ENCODE data around the gene BTAF1. TPM values are rescaled to one million over a fixed set of nuclear protein-coding genes. Genes with fewer than 3 reads are reported as not detected.

The BTAF1 gene
- total RNA-seq, 1 experiment from 2014 or later: 33.8 TPM

DNA sequence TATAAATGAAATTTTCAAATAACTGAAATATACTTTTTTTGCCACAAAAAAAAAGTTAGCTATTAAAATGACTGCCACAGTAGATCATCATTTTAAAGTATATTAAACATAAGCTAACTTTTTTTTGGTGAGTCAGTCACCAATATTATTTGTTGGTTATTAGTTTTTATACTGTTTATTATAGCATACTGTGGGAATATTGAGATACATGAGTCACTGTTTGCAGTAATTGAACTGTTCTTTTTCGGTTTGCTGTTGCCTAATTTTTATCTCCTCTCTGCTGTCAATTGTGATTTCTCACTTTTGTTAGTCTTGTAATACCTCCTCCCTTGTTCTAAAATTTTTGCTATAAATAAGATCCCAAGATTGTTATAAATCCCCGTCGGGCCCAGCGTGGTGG is 45.7 kb downstream of the BTAF1 start:
- Histone ChIP-seq H3K36me3 (ENCODE audit: control insufficient read depth, insufficient read depth, low read length) (peaks cover 21% of the 10 kb centered on the region), H3K27ac (ENCODE audit: low read length) (no peak overlapping the region), H3K4me1 (ENCODE audit: control insufficient read depth, insufficient read depth, low read length) (no peaks in the 10 kb centered on the region), H3K4me3 (ENCODE audit: low read depth in 2 of 2, low read length in 2 of 2) (no peak overlapping the region), H3K27me3 (ENCODE audit: control insufficient read depth, insufficient read depth, low read length) (no peaks in the 10 kb centered on the region), H3K9me3 (ENCODE audit: control insufficient read depth, insufficient read depth, low read depth, low read length) (no peaks in the 10 kb centered on the region)
- DNase-seq (ENCODE audit: low read depth, low spot score) (no peak), ATAC-seq (no peak)
- BruUV-seq (replicated peaks): no TSS peak
- ChIA-PET CTCF (no interaction called here), POLR2A (no interaction called here)
- TF ChIP-seq, protein P1, sequence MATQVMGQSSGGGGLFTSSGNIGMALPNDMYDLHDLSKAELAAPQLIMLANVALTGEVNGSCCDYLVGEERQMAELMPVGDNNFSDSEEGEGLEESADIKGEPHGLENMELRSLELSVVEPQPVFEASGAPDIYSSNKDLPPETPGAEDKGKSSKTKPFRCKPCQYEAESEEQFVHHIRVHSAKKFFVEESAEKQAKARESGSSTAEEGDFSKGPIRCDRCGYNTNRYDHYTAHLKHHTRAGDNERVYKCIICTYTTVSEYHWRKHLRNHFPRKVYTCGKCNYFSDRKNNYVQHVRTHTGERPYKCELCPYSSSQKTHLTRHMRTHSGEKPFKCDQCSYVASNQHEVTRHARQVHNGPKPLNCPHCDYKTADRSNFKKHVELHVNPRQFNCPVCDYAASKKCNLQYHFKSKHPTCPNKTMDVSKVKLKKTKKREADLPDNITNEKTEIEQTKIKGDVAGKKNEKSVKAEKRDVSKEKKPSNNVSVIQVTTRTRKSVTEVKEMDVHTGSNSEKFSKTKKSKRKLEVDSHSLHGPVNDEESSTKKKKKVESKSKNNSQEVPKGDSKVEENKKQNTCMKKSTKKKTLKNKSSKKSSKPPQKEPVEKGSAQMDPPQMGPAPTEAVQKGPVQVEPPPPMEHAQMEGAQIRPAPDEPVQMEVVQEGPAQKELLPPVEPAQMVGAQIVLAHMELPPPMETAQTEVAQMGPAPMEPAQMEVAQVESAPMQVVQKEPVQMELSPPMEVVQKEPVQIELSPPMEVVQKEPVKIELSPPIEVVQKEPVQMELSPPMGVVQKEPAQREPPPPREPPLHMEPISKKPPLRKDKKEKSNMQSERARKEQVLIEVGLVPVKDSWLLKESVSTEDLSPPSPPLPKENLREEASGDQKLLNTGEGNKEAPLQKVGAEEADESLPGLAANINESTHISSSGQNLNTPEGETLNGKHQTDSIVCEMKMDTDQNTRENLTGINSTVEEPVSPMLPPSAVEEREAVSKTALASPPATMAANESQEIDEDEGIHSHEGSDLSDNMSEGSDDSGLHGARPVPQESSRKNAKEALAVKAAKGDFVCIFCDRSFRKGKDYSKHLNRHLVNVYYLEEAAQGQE (IDR thresholded peaks at IDR 0.05; ENCODE audit: insufficient read depth in 1 of 2, low read depth in 2 of 2, low read length in 1 of 2): no peak
- TF ChIP-seq, protein P2, sequence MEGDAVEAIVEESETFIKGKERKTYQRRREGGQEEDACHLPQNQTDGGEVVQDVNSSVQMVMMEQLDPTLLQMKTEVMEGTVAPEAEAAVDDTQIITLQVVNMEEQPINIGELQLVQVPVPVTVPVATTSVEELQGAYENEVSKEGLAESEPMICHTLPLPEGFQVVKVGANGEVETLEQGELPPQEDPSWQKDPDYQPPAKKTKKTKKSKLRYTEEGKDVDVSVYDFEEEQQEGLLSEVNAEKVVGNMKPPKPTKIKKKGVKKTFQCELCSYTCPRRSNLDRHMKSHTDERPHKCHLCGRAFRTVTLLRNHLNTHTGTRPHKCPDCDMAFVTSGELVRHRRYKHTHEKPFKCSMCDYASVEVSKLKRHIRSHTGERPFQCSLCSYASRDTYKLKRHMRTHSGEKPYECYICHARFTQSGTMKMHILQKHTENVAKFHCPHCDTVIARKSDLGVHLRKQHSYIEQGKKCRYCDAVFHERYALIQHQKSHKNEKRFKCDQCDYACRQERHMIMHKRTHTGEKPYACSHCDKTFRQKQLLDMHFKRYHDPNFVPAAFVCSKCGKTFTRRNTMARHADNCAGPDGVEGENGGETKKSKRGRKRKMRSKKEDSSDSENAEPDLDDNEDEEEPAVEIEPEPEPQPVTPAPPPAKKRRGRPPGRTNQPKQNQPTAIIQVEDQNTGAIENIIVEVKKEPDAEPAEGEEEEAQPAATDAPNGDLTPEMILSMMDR (IDR thresholded peaks at IDR 0.05): no peak
- no peak for TF ChIP-seq POLR2AphosphoS5 (IDR thresholded peaks at IDR 0.05; ENCODE audit: low read depth, low read length)
- TF ChIP-seq TCF7L2 (IDR thresholded peaks at IDR 0.05; ENCODE audit: low read depth, low read length): no peak
- no peak for TF ChIP-seq SIN3A (IDR thresholded peaks at IDR 0.05; ENCODE audit: borderline replicate concordance, insufficient read depth, low read depth, low read length)
- intact Hi-C loops (cut with micrococcal nuclease; ENCODE audit: unreplicated experiment) (no loop called here), in situ Hi-C loops (cut with HindIII; ENCODE audit: low pct_unique_long_range_greater_than_20kb, low sequenced_read_pairs) (no loop called here)

DNA sequence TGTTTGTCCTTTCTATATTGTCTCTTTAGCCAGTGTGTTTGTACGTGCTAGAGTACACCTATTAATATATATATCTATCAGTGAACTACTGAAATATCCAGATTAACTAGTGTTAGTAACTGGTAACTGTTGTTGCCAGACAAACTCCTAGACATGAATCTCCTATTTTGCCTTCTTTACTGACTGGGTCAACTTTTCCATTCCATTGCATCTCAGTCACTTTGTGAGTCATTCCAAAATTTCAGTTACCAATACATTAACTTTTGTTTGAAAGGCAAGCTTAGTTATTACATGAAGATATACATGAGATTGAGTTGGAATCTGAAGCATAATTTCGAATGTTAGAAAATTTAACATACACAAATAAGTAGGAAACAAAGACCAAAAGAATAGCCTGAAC is 51.4 kb downstream of the BTAF1 start:
- intact Hi-C loops (cut with micrococcal nuclease; ENCODE audit: unreplicated experiment) (no loop called here), in situ Hi-C loops (cut with HindIII; ENCODE audit: low pct_unique_long_range_greater_than_20kb, low sequenced_read_pairs) (no loop called here)
- no peak for TF ChIP-seq TCF7L2 (IDR thresholded peaks at IDR 0.05; ENCODE audit: low read depth, low read length)
- TF ChIP-seq, protein P2 (IDR thresholded peaks at IDR 0.05): no peak
- no peak for TF ChIP-seq POLR2AphosphoS5 (IDR thresholded peaks at IDR 0.05; ENCODE audit: low read depth, low read length)
- no peak for TF ChIP-seq SIN3A (IDR thresholded peaks at IDR 0.05; ENCODE audit: borderline replicate concordance, insufficient read depth, low read depth, low read length)
- TF ChIP-seq, protein P1 (IDR thresholded peaks at IDR 0.05; ENCODE audit: insufficient read depth in 1 of 2, low read depth in 2 of 2, low read length in 1 of 2): no peak
- ChIA-PET POLR2A (no interaction called here), CTCF (no interaction called here)
- DNase-seq (ENCODE audit: low read depth, low spot score): peak; percentile 8
- no peaks in the 10 kb centered on the region for H3K9me3 ChIP-seq (ENCODE audit: control insufficient read depth, insufficient read depth, low read depth, low read length)
- no TSS peak for BruUV-seq (replicated peaks)
- H3K27ac ChIP-seq (ENCODE audit: low read length): no peak overlapping the region
- H3K4me1 ChIP-seq (ENCODE audit: control insufficient read depth, insufficient read depth, low read length): no peaks in the 10 kb centered on the region
- no peaks in the 10 kb centered on the region for H3K36me3 ChIP-seq (ENCODE audit: control insufficient read depth, insufficient read depth, low read length)
- no peaks in the 10 kb centered on the region for H3K27me3 ChIP-seq (ENCODE audit: control insufficient read depth, insufficient read depth, low read length)
- ATAC-seq: no peak
- no peak overlapping the region for H3K4me3 ChIP-seq (ENCODE audit: low read depth in 2 of 2, low read length in 2 of 2)

All from Panc1 (cell line).